ENCODE data around the gene HINT2.

HINT2 gene

DNA sequence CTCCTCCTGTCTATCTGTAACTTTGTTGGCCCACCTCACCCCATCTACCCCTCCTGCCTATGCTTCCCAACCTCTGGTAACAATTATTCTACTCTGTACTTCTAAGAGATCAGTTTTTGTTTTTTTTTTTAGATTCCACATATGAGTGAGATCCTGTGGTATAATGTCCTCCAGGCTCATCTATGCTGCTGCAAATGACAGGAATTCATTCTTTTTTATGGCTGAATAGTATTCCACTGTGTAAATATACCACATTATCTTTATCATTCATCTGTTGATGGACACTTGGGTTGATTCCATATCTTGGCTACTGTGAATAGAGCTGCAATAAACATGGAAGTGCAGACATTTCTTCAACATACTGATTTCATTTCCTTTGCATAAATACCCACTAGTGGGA, 31.4 kb downstream of the HINT2 start:
- Histone ChIP-seq H3K4me1 (ENCODE audit: control insufficient read depth in 1 of 2, insufficient read depth in 1 of 2, low read depth in 1 of 2, low read length in 1 of 2) (no peaks in the 10 kb centered on the region), H3K4me3 (ENCODE audit: low read depth in 1 of 2, low read length in 1 of 2) (no peak overlapping the region), H3K36me3 (no peaks in the 10 kb centered on the region), H3K27me3 (no peaks in the 10 kb centered on the region), H3K9me3 (no peaks in the 10 kb centered on the region), H3K27ac (no peak overlapping the region)
- TF ChIP-seq, protein P1, sequence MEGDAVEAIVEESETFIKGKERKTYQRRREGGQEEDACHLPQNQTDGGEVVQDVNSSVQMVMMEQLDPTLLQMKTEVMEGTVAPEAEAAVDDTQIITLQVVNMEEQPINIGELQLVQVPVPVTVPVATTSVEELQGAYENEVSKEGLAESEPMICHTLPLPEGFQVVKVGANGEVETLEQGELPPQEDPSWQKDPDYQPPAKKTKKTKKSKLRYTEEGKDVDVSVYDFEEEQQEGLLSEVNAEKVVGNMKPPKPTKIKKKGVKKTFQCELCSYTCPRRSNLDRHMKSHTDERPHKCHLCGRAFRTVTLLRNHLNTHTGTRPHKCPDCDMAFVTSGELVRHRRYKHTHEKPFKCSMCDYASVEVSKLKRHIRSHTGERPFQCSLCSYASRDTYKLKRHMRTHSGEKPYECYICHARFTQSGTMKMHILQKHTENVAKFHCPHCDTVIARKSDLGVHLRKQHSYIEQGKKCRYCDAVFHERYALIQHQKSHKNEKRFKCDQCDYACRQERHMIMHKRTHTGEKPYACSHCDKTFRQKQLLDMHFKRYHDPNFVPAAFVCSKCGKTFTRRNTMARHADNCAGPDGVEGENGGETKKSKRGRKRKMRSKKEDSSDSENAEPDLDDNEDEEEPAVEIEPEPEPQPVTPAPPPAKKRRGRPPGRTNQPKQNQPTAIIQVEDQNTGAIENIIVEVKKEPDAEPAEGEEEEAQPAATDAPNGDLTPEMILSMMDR (IDR thresholded peaks at IDR 0.05): no peak

DNA sequence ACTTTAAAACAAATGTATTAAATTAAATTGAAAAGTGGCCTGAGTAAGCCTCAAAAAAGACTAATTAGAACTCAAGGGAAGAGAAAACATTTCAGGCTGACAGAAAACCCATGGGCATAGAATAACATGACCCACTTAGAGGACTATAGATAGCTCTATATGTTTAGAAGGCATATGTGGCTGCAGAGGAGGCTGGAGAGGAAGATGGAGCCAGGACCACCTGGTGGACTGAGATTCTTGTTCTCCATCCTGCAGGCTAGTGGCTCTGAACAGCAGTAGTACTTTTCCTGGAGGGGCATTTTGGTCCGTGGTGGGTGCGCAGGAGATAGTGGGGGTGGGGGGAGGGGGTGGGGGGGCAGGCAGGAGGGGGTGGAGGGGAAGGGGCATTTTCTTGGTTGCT, 33.8 kb downstream of the HINT2 start:
- peaks cover 0 to under 1% of the 10 kb centered on the region in 2 experiments for H3K4me1 ChIP-seq (ENCODE audit: control insufficient read depth in 1 of 2, insufficient read depth in 1 of 2, low read depth in 1 of 2, low read length in 1 of 2)
- H3K27me3 ChIP-seq: no peaks in the 10 kb centered on the region
- TF ChIP-seq, protein P1 (IDR thresholded peaks at IDR 0.05): no peak
- H3K9me3 ChIP-seq: no peaks in the 10 kb centered on the region
- no peaks in the 10 kb centered on the region for H3K36me3 ChIP-seq
- no peak overlapping the region for H3K27ac ChIP-seq
- no peak overlapping the region for H3K4me3 ChIP-seq (ENCODE audit: low read depth in 1 of 2, low read length in 1 of 2)

DNA sequence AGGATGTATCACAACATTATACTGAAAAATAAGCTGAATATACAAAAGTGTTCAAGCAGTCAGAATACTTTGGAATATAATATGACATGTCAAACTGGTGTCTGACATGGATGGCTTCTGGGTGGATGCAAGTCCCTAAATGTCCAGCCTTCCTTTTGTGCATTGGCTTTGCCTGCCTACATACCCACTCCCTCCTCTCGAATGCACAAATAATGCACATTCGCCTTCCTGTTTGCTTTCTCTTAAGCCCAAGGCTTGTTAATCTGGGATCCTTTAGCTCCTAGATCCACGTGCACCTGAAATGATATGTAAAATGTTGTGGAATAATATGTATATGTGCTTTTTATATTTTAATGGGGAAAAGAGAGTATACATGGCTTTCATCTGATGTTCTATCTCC, 36.3 kb downstream of the HINT2 start:
- no peak overlapping the region for H3K27ac ChIP-seq
- H3K4me3 ChIP-seq (ENCODE audit: low read depth in 1 of 2, low read length in 1 of 2): no peak overlapping the region
- H3K27me3 ChIP-seq: no peaks in the 10 kb centered on the region
- H3K9me3 ChIP-seq: no peaks in the 10 kb centered on the region
- no peaks in the 10 kb centered on the region for H3K36me3 ChIP-seq
- H3K4me1 ChIP-seq (ENCODE audit: control insufficient read depth in 1 of 2, insufficient read depth in 1 of 2, low read depth in 1 of 2, low read length in 1 of 2): peaks cover 11 to 12% of the 10 kb centered on the region in 2 experiments
- TF ChIP-seq, protein P1 (IDR thresholded peaks at IDR 0.05): no peak

DNA sequence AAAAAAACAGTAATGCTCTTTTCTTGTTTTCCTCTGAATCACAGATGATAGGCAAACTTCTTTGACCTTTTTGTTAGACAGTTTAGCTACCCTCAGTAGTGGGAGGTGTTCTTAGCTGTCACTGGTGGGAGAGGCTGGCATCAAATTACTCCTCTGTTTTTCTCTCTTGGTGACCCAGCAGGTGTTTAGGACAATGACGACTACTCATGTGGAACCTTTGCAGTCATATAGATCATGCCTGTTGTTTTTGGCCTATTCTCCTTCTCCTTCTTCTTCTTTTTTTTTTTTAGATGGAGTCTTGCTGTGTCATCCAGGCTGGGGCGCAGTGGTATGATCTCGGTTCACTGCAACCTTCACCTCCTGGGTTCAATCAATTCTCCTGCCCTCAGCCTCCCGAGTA, 38.8 kb downstream of the HINT2 start:
- Histone ChIP-seq H3K9me3 (no peaks in the 10 kb centered on the region), H3K36me3 (no peaks in the 10 kb centered on the region), H3K4me3 (ENCODE audit: low read depth in 1 of 2, low read length in 1 of 2) (no peak overlapping the region), H3K27me3 (no peaks in the 10 kb centered on the region), H3K4me1 (ENCODE audit: control insufficient read depth in 1 of 2, insufficient read depth in 1 of 2, low read depth in 1 of 2, low read length in 1 of 2) (peaks cover 18 to 20% of the 10 kb centered on the region in 2 experiments), H3K27ac (no peak overlapping the region)
- TF ChIP-seq, protein P1 (IDR thresholded peaks at IDR 0.05): no peak

DNA sequence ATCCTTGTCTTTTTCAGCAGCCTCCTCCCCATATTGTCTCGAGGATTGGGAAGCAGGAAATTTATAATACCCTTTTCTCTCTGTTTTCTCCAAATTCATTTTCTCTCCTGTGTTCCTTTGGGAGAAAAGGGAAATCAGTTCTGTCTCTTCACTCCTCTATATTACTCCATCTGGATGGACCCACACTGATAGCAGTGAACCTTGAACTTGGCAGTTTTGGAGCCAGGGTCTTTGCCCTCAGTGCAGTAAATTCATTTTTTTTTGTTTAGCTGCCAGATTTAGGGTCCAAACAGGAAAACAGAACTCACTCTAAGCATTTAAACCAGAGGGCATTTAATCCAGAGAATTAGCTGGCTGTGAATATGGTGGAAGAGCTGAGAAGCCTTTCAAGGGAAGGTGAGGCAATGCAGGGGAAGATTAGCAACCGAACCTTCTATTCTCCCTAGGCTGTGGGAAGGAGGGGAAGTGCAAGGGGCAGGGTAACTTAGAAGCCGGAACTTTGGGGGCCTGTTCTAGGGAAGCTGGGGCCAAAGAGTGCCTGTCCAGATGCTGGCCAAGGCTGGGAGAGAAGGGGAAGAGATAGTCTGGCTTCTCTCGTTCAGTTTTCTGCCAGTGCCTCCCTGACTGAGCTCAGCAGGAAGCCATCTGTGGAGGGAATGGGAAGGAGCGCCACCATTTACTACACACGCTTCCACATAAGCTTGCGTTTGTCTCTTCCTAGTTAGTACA, 39.8 kb downstream of the HINT2 start:
- no peaks in the 10 kb centered on the region for H3K9me3 ChIP-seq
- peak overlapping the region; percentile 35 for H3K27ac ChIP-seq
- TF ChIP-seq, protein P1 (IDR thresholded peaks at IDR 0.05): no peak
- H3K36me3 ChIP-seq: no peaks in the 10 kb centered on the region
- no peak overlapping the region for H3K4me3 ChIP-seq (ENCODE audit: low read depth in 1 of 2, low read length in 1 of 2)
- H3K27me3 ChIP-seq: no peaks in the 10 kb centered on the region
- peaks cover 18 to 20% of the 10 kb centered on the region in 2 experiments for H3K4me1 ChIP-seq (ENCODE audit: control insufficient read depth in 1 of 2, insufficient read depth in 1 of 2, low read depth in 1 of 2, low read length in 1 of 2)
